Measurements from ENCODE around the gene DISC1. TPM values are rescaled to one million over a fixed set of nuclear protein-coding genes. Genes with fewer than 3 reads are reported as not detected.
"Not testable (repeated sequence)": the region's sequence is repeated elsewhere in the genome, so short reads cannot be mapped to it uniquely, and the experiment has no call there.

Gene DISC1
- total RNA-seq: 1 to 10 TPM; 4.0 to 8.8 TPM

DNA sequence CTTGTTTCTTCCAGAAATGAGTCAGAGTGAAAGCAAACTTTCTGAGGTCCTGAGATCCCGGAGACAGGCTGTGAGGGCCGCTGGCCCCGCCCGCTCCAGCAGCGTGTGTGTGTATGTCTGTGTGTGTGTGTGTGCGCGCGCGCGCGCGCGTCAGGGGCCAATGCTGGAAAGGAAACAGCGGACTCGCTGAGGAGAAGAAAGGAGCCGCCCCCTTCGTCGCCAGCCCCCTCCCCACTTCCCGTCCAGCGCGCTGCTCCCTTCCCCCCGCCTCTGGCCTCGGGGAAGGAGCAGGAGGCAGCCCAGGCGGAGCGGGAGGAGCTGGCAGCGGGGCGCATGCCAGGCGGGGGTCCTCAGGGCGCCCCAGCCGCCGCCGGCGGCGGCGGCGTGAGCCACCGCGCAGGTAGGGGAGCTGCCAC lies at the start of gene DISC1:
DISC1 (plus strand) TSS at position 256 of the 416 bp plus-strand sequence; CDS start at position 334, 78 bp downstream.
- ATAC-seq (peak; percentile 86 to 92), DNase-seq (ENCODE audit: low spot score) (peak; percentile 72)
- Mint-ChIP-seq H3K27ac (peak within 1 kb of the TSS; percentile 40 to 72), H3K27me3 (peaks cover 13 to 15% of the 10 kb centered on the region in 2 donors), H3K36me3 (no peaks in the 10 kb centered on the region), H3K4me3 (peak within 1 kb of the TSS; percentile 87), H3K9me3 (no peaks in the 10 kb centered on the region), H3K4me1 (ENCODE audit: low read depth in 2 of 2) (peaks cover 18 to 24% of the 10 kb centered on the region in 2 donors)

DNA sequence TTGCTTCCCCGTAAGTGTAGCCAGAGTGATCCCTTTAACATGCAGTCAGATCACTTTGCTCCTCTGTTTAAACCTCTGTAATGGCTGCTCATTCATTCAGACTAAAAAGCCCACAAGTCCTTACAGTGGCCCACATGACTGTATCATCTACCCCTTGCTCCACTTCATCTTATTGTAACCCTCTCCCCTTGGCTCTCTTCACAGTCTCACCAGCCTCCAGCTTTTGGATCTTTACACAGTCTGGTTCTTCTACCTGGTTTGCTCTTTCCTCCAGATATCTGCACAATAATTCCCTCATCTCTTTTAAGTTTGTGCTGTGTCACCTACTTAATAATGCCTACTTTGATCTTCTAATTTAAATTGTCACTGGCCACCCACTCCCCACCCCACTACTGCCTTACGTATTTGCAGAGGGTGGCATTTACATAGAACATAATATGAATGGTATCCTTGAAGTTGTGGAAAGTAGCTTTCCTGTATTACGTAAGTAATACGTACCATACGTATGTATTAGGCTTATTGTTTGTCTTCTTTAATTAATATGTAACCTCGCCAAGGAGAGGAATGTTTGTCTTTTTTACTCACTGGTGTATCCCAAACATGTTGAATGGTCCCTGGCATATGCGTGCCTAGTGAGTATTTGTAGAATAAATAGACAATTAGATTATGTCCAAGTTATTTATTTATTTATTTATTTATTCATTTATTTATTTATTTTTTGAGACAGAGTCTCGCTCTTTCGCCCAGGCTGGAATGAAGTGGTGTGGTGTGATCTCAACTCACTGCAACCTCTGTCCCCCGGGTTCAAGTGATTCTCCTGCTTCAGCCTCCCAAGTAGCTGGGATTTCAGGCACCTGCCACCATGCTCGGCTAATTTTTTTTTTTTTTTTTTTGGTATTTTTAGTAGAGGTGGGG lies 49.5 kb upstream of the DISC1 start:
- Mint-ChIP-seq H3K36me3 (no peaks in the 10 kb centered on the region), H3K4me1 (ENCODE audit: low read depth in 2 of 2) (no peaks in the 10 kb centered on the region), H3K9me3 (no peaks in the 10 kb centered on the region), H3K27me3 (no peaks in the 10 kb centered on the region), H3K4me3 (no peak overlapping the region), H3K27ac (no peak overlapping the region)
- ATAC-seq (no peak), DNase-seq (ENCODE audit: low spot score) (no peak)

DNA sequence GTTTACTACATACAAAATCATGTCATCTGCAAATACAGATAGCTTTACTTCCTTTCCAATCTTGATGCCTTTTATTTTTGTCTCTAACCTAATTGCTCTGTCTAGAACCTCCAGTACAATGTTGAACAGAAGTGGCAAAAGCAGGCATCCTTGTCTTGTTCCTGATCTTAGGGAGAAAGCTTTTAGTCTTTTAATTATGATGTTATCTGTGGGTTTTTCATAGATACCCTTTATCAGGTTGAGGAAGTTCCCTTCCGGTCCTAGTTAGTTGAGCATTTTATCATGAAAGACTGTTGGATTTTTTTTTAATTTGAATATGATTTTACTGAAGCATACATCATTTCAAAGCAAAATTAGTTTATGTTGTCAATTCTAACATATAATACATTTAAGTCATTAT lies 45.7 kb upstream of the DISC1 start:
- no peak overlapping the region for H3K4me3 Mint-ChIP-seq
- H3K27ac Mint-ChIP-seq: no peak overlapping the region
- H3K9me3 Mint-ChIP-seq: no peaks in the 10 kb centered on the region
- H3K27me3 Mint-ChIP-seq: no peaks in the 10 kb centered on the region
- ATAC-seq (no peak), DNase-seq (ENCODE audit: low spot score) (no peak)
- no peaks in the 10 kb centered on the region for H3K4me1 Mint-ChIP-seq (ENCODE audit: low read depth in 2 of 2)
- no peaks in the 10 kb centered on the region for H3K36me3 Mint-ChIP-seq

DNA sequence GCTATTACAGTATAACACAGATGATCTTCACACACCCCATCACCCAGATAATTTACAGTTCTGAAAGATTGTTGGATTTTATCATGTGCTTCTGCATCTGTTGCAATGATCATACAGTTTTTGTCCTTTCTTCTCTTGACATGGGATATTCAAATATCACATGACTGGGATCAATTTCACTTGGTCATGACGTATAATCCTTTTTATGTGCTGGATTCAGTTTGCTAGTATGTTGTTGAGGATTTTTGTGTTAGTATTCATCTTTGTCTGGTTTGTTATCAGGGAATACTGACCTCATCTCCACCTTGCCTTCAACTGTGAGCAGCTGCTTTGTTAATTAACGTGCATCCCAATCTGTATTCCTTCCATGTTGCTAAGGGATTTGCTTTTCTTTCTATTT lies 44.7 kb upstream of the DISC1 start:
- DNase-seq (ENCODE audit: low spot score) (no peak), ATAC-seq (no peak)
- no peak overlapping the region for H3K4me3 Mint-ChIP-seq
- no peaks in the 10 kb centered on the region for H3K4me1 Mint-ChIP-seq (ENCODE audit: low read depth in 2 of 2)
- H3K36me3 Mint-ChIP-seq: no peaks in the 10 kb centered on the region
- no peaks in the 10 kb centered on the region for H3K9me3 Mint-ChIP-seq
- H3K27me3 Mint-ChIP-seq: no peaks in the 10 kb centered on the region
- H3K27ac Mint-ChIP-seq: no peak overlapping the region

DNA sequence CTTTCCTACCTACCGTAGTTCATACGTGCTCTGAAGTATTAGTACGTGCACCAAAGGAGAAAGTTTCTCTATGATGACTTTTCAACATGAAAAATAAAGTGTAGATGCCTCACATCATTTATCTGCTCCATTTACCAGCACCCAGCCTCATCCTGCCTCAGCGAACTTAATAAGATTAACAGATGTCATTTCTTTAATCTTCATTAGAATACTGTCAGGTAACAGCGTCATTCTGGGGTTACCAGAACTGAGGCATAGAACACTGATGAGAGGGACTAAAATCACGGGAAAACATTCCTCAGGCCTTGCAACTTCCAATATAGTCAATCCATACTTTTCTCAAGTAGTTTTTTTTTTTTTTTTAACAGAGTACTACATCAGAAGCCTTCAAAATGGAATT lies 43.2 kb upstream of the DISC1 start:
- ATAC-seq (no peak), DNase-seq (ENCODE audit: low spot score) (no peak)
- Mint-ChIP-seq H3K9me3 (no peaks in the 10 kb centered on the region), H3K4me1 (ENCODE audit: low read depth in 2 of 2) (no peaks in the 10 kb centered on the region), H3K27ac (no peak overlapping the region), H3K4me3 (no peak overlapping the region), H3K27me3 (no peaks in the 10 kb centered on the region), H3K36me3 (no peaks in the 10 kb centered on the region)

DNA sequence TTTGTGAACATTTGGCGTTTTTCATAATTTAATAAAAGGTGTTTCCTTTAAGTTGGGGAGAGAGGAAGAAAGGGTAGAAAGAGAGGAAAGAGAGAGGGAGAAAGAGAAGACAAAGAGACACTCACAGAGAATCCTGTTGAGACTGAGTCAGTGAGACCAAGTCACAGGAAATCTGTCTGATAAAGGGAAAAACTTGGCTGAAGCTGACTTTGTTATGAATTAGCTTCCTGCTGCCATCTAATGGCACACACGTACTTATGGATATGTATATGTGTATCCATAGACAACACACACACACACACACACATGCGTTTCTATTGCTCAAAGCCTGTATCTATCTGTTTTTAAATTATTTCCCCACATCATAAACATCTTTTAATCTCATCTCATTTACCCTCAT lies 42.5 kb upstream of the DISC1 start:
- H3K4me1 Mint-ChIP-seq (ENCODE audit: low read depth in 2 of 2): no peaks in the 10 kb centered on the region
- no peaks in the 10 kb centered on the region for H3K36me3 Mint-ChIP-seq
- H3K4me3 Mint-ChIP-seq: no peak overlapping the region
- no peak overlapping the region for H3K27ac Mint-ChIP-seq
- ATAC-seq: no peak
- H3K27me3 Mint-ChIP-seq: no peaks in the 10 kb centered on the region
- DNase-seq (ENCODE audit: low spot score): no peak
- H3K9me3 Mint-ChIP-seq: no peaks in the 10 kb centered on the region

DNA sequence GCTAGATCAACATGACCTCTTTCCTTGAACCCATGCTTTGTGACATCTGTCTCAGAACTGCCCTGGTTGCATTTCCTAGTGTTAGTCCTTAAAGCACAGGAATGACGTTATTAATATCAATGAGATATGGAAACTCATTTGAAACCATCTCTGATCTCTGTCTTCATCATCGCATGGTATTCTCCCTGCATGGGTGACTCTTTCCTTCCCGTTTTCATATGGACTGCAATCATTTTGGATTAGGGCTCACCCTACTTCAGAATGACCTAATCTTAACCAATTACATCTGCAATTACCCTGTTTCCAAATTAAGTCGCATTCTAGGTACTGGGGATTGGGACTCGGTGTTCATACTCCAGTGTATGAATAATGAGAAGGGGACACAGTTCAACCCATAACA lies 41.7 kb upstream of the DISC1 start:
- no peaks in the 10 kb centered on the region for H3K27me3 Mint-ChIP-seq
- no peaks in the 10 kb centered on the region for H3K9me3 Mint-ChIP-seq
- H3K4me3 Mint-ChIP-seq: no peak overlapping the region
- no peaks in the 10 kb centered on the region for H3K36me3 Mint-ChIP-seq
- peak overlapping the region in 1 of 2 donors; percentile 16 for H3K27ac Mint-ChIP-seq
- no peak for DNase-seq (ENCODE audit: low spot score)
- H3K4me1 Mint-ChIP-seq (ENCODE audit: low read depth in 2 of 2): no peaks in the 10 kb centered on the region
- no peak for ATAC-seq

DNA sequence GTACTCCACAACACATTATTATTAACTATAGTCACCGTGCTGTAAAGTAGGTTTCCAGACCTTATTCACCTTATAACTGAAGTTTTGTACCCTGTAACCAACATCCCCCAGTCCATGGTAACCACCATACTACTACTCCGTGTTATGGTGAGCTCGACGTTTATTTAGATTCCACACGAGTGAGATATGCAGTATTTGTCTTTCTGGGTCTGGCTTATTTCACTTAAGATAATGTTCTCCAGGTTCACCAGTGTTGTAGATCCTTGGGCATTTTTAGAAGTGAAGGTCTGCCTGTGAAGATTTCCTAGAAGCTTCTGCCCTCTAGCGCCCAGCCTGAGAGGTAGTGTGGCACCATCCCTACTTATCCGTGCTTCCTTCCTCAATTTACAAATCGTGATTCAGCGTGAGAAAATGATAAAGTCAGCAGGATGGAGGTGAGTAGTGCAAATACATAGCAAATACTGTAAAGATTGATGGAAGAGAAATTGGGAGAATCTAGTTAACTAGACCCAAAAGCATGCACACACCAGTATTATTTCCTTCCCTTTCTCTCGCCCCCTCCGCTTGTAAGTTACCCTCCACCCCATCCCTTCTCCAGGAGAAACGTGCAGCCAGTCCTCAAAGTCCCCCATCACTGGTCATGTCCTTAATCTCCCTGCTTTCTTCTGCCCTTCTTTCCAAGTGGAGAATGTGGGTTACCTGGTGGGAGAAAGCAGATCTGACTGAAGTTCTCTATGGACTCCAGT lies 36.0 kb upstream of the DISC1 start:
- no peak overlapping the region for H3K27ac Mint-ChIP-seq
- no peaks in the 10 kb centered on the region for H3K27me3 Mint-ChIP-seq
- H3K36me3 Mint-ChIP-seq: no peaks in the 10 kb centered on the region
- peaks cover 5 to 9% of the 10 kb centered on the region in 2 donors for H3K4me1 Mint-ChIP-seq (ENCODE audit: low read depth in 2 of 2)
- no peak overlapping the region for H3K4me3 Mint-ChIP-seq
- H3K9me3 Mint-ChIP-seq: no peaks in the 10 kb centered on the region
- ATAC-seq (peak in 1 of 2 donors; percentile 66), DNase-seq (ENCODE audit: low spot score) (no peak)

DNA sequence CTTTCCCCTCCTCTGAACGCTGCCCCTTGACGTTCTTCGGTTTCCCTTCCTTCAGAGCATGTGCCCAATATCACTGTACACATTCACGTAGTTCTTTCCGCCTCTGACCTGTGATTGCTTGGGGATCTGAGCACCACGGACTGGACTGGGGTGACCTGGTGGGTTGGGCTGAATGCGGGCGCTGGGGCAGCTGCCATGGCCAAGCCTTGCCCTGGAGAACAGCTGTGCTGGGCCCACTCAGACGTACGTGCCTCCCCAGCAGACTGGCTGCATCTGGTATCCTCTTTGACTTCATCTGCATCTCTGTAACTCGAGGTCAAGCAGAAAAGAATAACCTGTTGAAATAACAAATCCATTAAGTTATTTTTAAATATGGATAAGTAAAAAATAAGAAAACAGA lies 35.1 kb upstream of the DISC1 start:
- no peak for ATAC-seq
- Mint-ChIP-seq H3K27me3 (no peaks in the 10 kb centered on the region), H3K9me3 (no peaks in the 10 kb centered on the region), H3K4me3 (no peak overlapping the region), H3K36me3 (no peaks in the 10 kb centered on the region), H3K27ac (no peak overlapping the region), H3K4me1 (ENCODE audit: low read depth in 2 of 2) (peaks cover 5 to 9% of the 10 kb centered on the region in 2 donors)
- DNase-seq (ENCODE audit: low spot score): no peak

DNA sequence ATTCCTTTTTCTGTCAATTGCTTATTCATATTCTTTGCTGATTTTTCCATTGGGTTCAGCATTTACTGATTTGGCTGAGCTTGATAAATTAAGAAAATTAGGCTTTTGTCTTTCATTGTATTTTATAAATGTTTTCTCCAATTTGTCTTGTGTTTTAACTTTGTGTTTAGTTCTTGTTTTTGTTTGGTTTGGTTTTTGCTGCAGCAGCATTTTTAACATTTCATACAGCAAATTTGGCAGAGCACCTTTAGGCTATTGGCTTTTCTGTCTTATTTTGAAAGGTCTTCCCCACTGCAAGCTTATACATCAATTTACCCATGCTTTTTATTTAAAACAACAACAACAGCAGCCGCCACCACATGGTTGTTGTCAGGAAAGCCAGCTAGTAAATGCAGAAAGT lies 33.8 kb upstream of the DISC1 start:
- Mint-ChIP-seq H3K4me1 (ENCODE audit: low read depth in 2 of 2) (peaks cover 5 to 9% of the 10 kb centered on the region in 2 donors), H3K27ac (no peak overlapping the region), H3K36me3 (no peaks in the 10 kb centered on the region), H3K27me3 (no peaks in the 10 kb centered on the region), H3K4me3 (no peak overlapping the region), H3K9me3 (no peaks in the 10 kb centered on the region)
- ATAC-seq (no peak), DNase-seq (ENCODE audit: low spot score) (no peak)

DNA sequence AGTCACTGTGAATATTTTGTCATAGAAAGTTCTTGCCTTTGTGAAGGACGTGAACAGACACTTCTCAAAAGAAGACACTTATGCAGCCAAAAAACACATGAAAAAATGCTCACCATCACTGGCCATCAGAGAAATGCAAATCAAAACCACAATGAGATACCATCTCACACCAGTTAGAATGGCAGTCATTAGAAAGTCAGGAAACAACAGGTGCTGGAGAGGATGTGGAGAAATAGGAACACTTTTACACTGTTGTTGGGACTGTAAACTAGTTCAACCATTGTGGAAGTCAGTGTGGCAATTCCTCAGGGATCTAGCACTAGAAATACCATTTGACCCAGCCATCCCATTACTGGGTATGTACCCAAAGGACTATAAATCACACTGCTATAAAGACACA lies 33.3 kb upstream of the DISC1 start:
- H3K27me3 Mint-ChIP-seq; H3K9me3 Mint-ChIP-seq; H3K4me1 Mint-ChIP-seq (ENCODE audit: low read depth in 2 of 2); H3K36me3 Mint-ChIP-seq; DNase-seq (ENCODE audit: low spot score); H3K4me3 Mint-ChIP-seq; ATAC-seq; H3K27ac Mint-ChIP-seq: not testable (repeated sequence)

DNA sequence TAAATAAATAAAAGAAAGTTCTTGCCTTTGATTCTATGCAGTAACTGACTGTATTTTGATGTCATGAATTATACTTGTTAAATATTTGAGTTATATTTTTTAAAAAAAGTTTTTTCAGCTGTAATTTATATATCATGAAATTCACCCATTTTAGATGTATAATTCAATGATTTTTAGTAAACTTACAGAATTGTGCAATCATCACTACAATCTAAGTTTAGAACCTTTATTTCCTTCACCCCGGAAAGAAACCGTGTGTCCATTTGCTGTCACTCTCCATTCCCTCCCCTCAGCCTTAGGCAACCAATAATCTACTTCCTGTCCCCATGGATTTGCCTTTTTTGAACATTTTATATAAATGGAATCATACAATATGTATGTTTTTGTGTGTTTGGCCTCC lies 32.5 kb upstream of the DISC1 start:
- ATAC-seq (no peak), DNase-seq (ENCODE audit: low spot score) (no peak)
- H3K36me3 Mint-ChIP-seq: no peaks in the 10 kb centered on the region
- H3K4me1 Mint-ChIP-seq (ENCODE audit: low read depth in 2 of 2): peaks cover 5 to 9% of the 10 kb centered on the region in 2 donors
- no peak overlapping the region for H3K27ac Mint-ChIP-seq
- H3K9me3 Mint-ChIP-seq: no peaks in the 10 kb centered on the region
- no peak overlapping the region for H3K4me3 Mint-ChIP-seq
- H3K27me3 Mint-ChIP-seq: no peaks in the 10 kb centered on the region

DNA sequence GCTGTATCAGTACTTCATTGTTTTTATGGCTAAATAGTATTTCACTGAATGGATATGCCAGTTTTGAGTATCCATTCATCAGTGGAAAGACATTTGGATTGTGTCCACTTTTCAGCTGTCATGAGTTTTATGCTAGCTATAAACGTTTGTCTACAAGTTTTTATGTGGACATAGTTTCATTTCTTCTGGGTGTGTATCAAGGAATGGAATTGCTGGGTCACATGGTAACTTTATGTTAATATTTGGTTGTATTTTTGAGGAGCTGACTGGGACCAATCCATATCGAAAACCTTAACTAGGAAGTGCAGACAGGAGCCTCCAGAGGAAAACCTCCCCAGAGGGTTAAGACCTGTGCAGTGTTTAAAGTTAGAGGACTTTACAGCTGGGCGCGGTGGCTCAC lies 31.8 kb upstream of the DISC1 start:
- Mint-ChIP-seq H3K27ac (no peak overlapping the region), H3K9me3 (no peaks in the 10 kb centered on the region), H3K27me3 (no peaks in the 10 kb centered on the region), H3K36me3 (no peaks in the 10 kb centered on the region), H3K4me3 (no peak overlapping the region), H3K4me1 (ENCODE audit: low read depth in 2 of 2) (peaks cover 5 to 9% of the 10 kb centered on the region in 2 donors)
- DNase-seq (ENCODE audit: low spot score) (no peak), ATAC-seq (no peak)

DNA sequence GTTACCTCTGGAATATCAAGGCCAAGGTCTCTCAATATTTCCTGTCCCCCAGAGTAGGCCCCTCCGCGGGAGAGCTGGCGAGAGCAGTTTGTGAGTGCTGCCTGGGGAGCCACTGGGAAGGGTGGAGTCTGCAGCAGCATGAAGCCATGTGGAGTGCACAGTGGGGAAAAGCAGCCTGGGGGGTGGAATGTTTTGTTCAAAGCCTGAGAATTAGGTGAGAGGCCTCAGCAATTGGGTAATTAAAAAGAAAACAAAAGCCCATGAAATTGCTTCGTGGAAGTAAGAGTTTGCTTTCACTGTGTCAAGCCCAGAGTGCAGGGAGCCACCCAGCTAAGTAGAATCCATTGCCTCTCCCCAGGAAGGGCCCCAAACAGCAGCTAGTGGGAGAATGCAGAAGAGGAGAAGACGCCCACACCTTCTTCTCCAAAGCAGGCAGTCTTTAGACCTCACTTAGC lies 30.2 kb upstream of the DISC1 start:
- Mint-ChIP-seq H3K27ac (no peak overlapping the region), H3K4me3 (no peak overlapping the region), H3K4me1 (ENCODE audit: low read depth in 2 of 2) (peaks cover 0 to 2% of the 10 kb centered on the region in 2 donors), H3K9me3 (no peaks in the 10 kb centered on the region), H3K27me3 (no peaks in the 10 kb centered on the region), H3K36me3 (no peaks in the 10 kb centered on the region)
- DNase-seq (ENCODE audit: low spot score) (no peak), ATAC-seq (no peak)

Data from natural killer cell treated with Interleukin-12 subunit alpha and Interleukin-12 subunit beta and Interleukin-15 and Interleukin-18, amount 100 ng/mL, for 72 hours (primary cell).